HEK293 (cell line): ENCODE data around the gene TDRKH.

Source experiments
- TCF7L2 ChIP-seq: IDR thresholded peaks from 2 replicates; pipeline ENCODE4 v1.6.1; 2011; ENCODE audit warnings: low read depth, mild to moderate bottlenecking, inconsistent platforms, low read length, moderate library complexity, borderline replicate concordance
- ZBTB26 ChIP-seq: fragments of 450-650 bp; formaldehyde crosslinking; optimal IDR thresholded peaks from 2 replicates; pipeline ENCODE3; 2016; ENCODE audit warnings: missing biosample characterization, mild to moderate bottlenecking, missing genetic modification characterization

GRCh38 chr1:151790940-151791651 is 796 bp upstream of the TDRKH start:
- TF ChIP-seq ZBTB26: no peak
- no peak for TF ChIP-seq TCF7L2
